ENCODE data around the gene DDA1. TPM values are rescaled to one million over a fixed set of nuclear protein-coding genes. Genes with fewer than 3 reads are reported as not detected.

Gene DDA1
- total and polyA plus RNA-seq, 2 of the 13 experiments (the other 11 are each of a cell fraction or from before 2014, with no cell fraction given): 24.5 to 26.0 TPM

- Histone ChIP-seq H3K27ac (ENCODE audit: extremely low read length, insufficient read depth, low read length) (no peak overlapping the region), H3K4me1 (ENCODE audit: insufficient read depth, low read length) (peaks cover 24% of the 10 kb centered on the region), H3K36me3 (replicated peaks in 1 of 2; ENCODE audit: control insufficient read depth in 1 of 2, insufficient read depth in 2 of 2, low read length in 2 of 2) (no peaks in the 10 kb centered on the region), H4K20me1 (ENCODE audit: insufficient read depth, low read length) (no peaks in the 10 kb centered on the region), H3K27me3 (ENCODE audit: control insufficient read depth in 1 of 2, insufficient read depth in 2 of 2, low read length in 2 of 2) (peaks cover 3 to 13% of the 10 kb centered on the region in 2 experiments; a peak in 3 of 5 replicates), H3K4me3 (replicated peaks in 1 of 3; ENCODE audit: insufficient read depth in 1 of 3, low read depth in 2 of 3, low read length in 3 of 3) (peak overlapping the region in 1 of 3 experiments; percentile 30; a peak in 1 of 6 replicates), H3K9me3 (ENCODE audit: low read length) (no peaks in the 10 kb centered on the region), H2AFZ (ENCODE audit: low read length) (no peak overlapping the region), H3K4me2 (ENCODE audit: low read depth, low read length) (peak overlapping the region; percentile 53; the same call in 1 of the 2 replicates), H3K79me2 (ENCODE audit: insufficient read depth, low read length) (no peaks in the 10 kb centered on the region), H3K9ac (ENCODE audit: insufficient read depth, low read depth, low read length) (no peak overlapping the region)
- intact Hi-C loops (cut with micrococcal nuclease; ENCODE audit: unreplicated experiment): no loop called here
- DNase-seq (ENCODE audit: low spot score): no peak
- ChIA-PET CTCF (ENCODE audit: low intra/inter-chr PET ratio, low total read pairs) (no interaction called here), POLR2A (no interaction called here)
- TF ChIP-seq ZFY (CRISPR knock-in tag; IDR thresholded peaks at IDR 0.05) (0 out of 2 replicates have a peak, but pooled peaks have one; percentile 8), CREM (IDR thresholded peaks at IDR 0.05) (peak; percentile 22; the same call in 1 of the 2 replicates), CREM (CRISPR knock-in tag; IDR thresholded peaks at IDR 0.05) (no peak), ZNF687 (CRISPR knock-in tag; IDR thresholded peaks at IDR 0.05) (peak; percentile 23), ZNF629 (CRISPR knock-in tag; conservative IDR thresholded peaks at IDR 0.05) (peak; percentile 84), POGK (CRISPR knock-in tag; conservative IDR thresholded peaks at IDR 0.05) (no peak), TGIF2 (CRISPR knock-in tag; IDR thresholded peaks at IDR 0.05) (no peak), FOXA1 (IDR thresholded peaks at IDR 0.05) (no peak), FOXA1 (CRISPR knock-in tag; IDR thresholded peaks at IDR 0.05) (peak; percentile 58; the same call in 1 of the 2 replicates), PAXIP1 (CRISPR knock-in tag; conservative IDR thresholded peaks at IDR 0.05) (peak; percentile 39; the same call in 1 of the 2 replicates), ZFX (CRISPR knock-in tag; IDR thresholded peaks at IDR 0.05; ENCODE audit: low read depth) (0 out of 2 replicates have a peak, but pooled peaks have one; percentile 17), ZNF326 (CRISPR knock-in tag; IDR thresholded peaks at IDR 0.05; ENCODE audit: borderline replicate concordance) (no peak), MYNN (CRISPR knock-in tag; IDR thresholded peaks at IDR 0.05; ENCODE audit: low read depth) (no peak), PRMT3 (CRISPR knock-in tag; IDR thresholded peaks at IDR 0.05; ENCODE audit: borderline replicate concordance, low read depth) (no peak)
- in situ Hi-C loops (cut with HindIII; ENCODE audit: extremely low pct_ligation_motif_present, low pct_unique_long_range_greater_than_20kb): no loop called here
- ATAC-seq: 0 out of 3 replicates have a peak, but pooled peaks have one; percentile 32
- no TSS peak for BruUV-seq (replicated peaks)
- 5% methylated on average over 11 of the region's 11 CpGs for WGBS (ENCODE audit: low lambda C conversion rate)
- FAIRE-seq: no peak
Observed at GRCh38 chr19:17357724-17358123, 48.4 kb downstream of the DDA1 start.
